Measurements from ENCODE around the gene CAMTA1. TPM values are rescaled to one million over a fixed set of nuclear protein-coding genes. Genes with fewer than 3 reads are reported as not detected.

CAMTA1 gene
- total and polyA plus RNA-seq, 2 experiments from 2014 or later = 213 to 341 TPM

GRCh38 chr1:6905790-6906189 is 120.5 kb downstream of the CAMTA1 start:
- DNase-seq (ENCODE audit: low read depth in 1 of 2, low spot score in 1 of 2) = no peak
- H3K27ac ChIP-seq = no peak overlapping the region
- H3K27me3 ChIP-seq = no peaks in the 10 kb centered on the region
- no peak for TF ChIP-seq CTCF (IDR thresholded peaks at IDR 0.05; ENCODE audit: low read depth, low read length)
- no peak overlapping the region for H3K4me3 ChIP-seq
- no peaks in the 10 kb centered on the region for H3K36me3 ChIP-seq
- H3K9me3 ChIP-seq (ENCODE audit: low read depth) = no peaks in the 10 kb centered on the region
- peaks cover 3% of the 10 kb centered on the region for H3K4me1 ChIP-seq (ENCODE audit: low read depth)

GRCh38 chr1:6906783-6907182 is 121.5 kb downstream of the CAMTA1 start:
- Histone ChIP-seq H3K4me3 (no peak overlapping the region), H3K36me3 (no peaks in the 10 kb centered on the region), H3K4me1 (ENCODE audit: low read depth) (peaks cover 8% of the 10 kb centered on the region), H3K27ac (no peak overlapping the region), H3K27me3 (no peaks in the 10 kb centered on the region), H3K9me3 (ENCODE audit: low read depth) (no peaks in the 10 kb centered on the region)
- no peak for TF ChIP-seq CTCF (IDR thresholded peaks at IDR 0.05; ENCODE audit: low read depth, low read length)
- no peak for DNase-seq (ENCODE audit: low read depth in 1 of 2, low spot score in 1 of 2)

DNA sequence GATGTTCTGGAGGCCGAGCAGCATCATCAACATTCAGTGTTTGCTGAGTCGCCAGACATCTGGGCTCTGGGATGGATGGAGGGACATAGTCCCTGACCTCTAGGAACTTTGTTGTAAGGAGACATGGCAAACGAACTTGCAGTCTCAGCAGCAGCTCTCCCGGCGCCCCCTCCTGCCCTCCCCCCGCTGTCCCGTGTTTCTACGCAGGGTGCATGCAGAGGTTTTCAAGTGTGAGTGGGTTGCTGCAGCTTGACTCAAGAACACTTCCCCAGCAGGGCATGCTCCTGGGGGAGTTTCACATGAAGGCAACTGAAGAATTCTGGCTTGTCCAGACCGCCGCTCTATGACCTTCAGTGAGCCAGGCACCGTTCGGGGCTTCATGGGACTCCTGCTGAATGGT is 121.9 kb downstream of the CAMTA1 start:
- no peak for DNase-seq (ENCODE audit: low read depth in 1 of 2, low spot score in 1 of 2)

GRCh38 chr1:6907676-6908434 is 122.6 kb downstream of the CAMTA1 start:
- H3K4me3 ChIP-seq = no peak overlapping the region
- H3K4me1 ChIP-seq (ENCODE audit: low read depth) = peaks cover 15% of the 10 kb centered on the region
- H3K9me3 ChIP-seq (ENCODE audit: low read depth) = no peaks in the 10 kb centered on the region
- no peak overlapping the region for H3K27ac ChIP-seq
- no peaks in the 10 kb centered on the region for H3K36me3 ChIP-seq
- no peak for DNase-seq (ENCODE audit: low read depth in 1 of 2, low spot score in 1 of 2)
- no peaks in the 10 kb centered on the region for H3K27me3 ChIP-seq
- no peak for TF ChIP-seq CTCF (IDR thresholded peaks at IDR 0.05; ENCODE audit: low read depth, low read length)

More for the DNA sequence above, 121.9 kb downstream of the CAMTA1 start:
- H3K4me3 ChIP-seq = no peak overlapping the region
- no peaks in the 10 kb centered on the region for H3K36me3 ChIP-seq
- H3K9me3 ChIP-seq (ENCODE audit: low read depth) = no peaks in the 10 kb centered on the region
- no peak for TF ChIP-seq CTCF (IDR thresholded peaks at IDR 0.05; ENCODE audit: low read depth, low read length)
- no peak overlapping the region for H3K27ac ChIP-seq
- H3K4me1 ChIP-seq (ENCODE audit: low read depth) = peaks cover 12% of the 10 kb centered on the region
- H3K27me3 ChIP-seq = no peaks in the 10 kb centered on the region

DNA sequence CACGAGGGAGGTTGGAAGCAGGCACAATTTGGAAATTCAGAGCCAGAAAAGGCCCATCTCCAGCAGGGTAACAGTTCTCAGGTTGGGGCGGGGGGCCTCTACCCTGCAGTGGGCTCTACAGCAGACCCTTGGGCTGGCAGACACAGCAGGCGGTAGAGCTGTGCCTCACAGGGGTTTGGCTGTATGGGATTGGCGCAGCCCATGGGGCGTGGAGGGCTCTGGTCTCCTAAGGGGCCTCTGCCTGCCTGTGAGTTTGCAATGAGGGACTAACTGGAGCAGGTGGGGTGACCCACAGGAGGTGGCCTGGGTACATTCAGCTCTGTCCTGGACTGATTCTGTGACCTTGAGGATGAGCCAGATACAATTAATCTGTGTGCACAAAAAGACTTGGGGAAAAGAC is 124.1 kb downstream of the CAMTA1 start:
- DNase-seq (ENCODE audit: low read depth in 1 of 2, low spot score in 1 of 2) = no peak
- TF ChIP-seq CTCF (IDR thresholded peaks at IDR 0.05; ENCODE audit: low read depth, low read length) = no peak
- Histone ChIP-seq H3K27ac (no peak overlapping the region), H3K4me1 (ENCODE audit: low read depth) (peaks cover 15% of the 10 kb centered on the region), H3K4me3 (no peak overlapping the region), H3K36me3 (no peaks in the 10 kb centered on the region), H3K9me3 (ENCODE audit: low read depth) (no peaks in the 10 kb centered on the region), H3K27me3 (no peaks in the 10 kb centered on the region)

All from cardiac muscle cell (in vitro differentiated cells and primary cell).